HG03354 (cell line): ENCODE data around the gene CELA1.
A peak's percentile ranks its signal among the peaks of the same experiment; 100 is the strongest.
"Not testable (repeated sequence)": the region's sequence is repeated elsewhere in the genome, so short reads cannot be mapped to it uniquely, and the experiment has no call there.

ENCODE experiments used
- ATAC-seq: cut with Tn5 transposase; IDR thresholded peaks from one replicate; pipeline ENCODE4 v1.9.1; 2021; ENCODE audit warnings: mild to moderate bottlenecking; ENCODE audit not compliant: unreplicated experiment, poor library complexity, severe bottlenecking

Gene CELA1

GRCh38 chr12:51351913-51352532, 5.5 kb upstream of the CELA1 start:
- no peak for ATAC-seq

DNA sequence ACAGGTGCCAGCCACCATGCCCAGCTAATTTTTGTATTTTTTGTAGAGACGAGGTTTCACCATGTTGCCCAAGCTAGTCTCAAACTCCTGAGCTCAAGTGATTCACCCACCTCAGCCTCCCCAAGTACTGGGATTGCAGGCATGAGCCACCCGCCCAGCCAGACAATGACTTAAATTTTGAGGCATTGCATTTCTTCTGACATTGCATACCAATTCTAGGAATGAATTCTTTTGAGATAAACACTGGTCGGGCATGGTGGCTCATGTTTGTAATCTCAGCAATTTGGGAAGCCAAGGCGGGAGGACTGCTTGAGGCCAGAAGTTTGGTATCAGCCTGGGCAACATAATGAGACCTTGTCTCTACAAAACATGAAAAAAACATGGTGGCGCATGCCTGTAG, 2.5 kb upstream of the CELA1 start:
- no peak for ATAC-seq

DNA sequence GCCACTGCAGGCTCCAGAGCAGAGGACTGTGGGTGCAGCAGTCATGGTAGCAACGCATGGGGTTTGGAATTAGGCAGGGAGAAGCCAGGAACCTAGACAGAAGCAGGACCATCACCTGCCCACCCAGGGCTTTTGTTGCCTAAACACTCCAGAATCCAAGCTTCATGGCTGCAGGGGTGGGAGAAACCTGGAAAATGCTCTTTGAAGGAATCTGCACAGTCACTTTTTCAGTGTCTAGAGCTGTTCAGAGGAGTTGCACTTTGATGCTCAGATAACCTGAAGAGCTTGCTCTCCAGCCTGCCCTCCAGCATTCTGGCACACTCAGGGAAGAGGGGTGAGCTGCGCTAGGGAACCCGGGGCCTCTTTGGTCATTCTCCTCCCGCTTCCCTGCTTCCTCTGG, 1.6 kb upstream of the CELA1 start:
- ATAC-seq = no peak

GRCh38 chr12:51345681-51346080, 798 bp downstream of the CELA1 start:
- no peak for ATAC-seq

DNA sequence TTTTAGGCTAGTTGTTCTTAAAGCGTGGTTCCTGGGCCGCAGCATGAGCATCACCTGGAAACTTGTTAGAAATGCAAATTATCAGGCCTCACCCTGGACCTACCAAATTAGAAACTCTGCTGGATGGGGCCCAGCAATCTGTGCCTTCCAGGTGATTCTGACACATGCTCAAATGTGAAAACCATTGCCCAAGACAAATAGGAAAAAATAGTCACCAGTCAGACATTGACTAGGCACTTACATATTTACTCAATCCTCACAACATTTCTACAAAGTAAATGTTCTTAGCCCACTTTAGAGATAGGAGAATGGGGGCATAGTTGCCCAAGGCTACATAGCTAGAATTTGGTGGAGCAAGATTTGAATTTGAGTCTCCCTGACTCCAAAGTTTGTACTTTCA, 3.3 kb downstream of the CELA1 start:
- ATAC-seq = no peak

DNA sequence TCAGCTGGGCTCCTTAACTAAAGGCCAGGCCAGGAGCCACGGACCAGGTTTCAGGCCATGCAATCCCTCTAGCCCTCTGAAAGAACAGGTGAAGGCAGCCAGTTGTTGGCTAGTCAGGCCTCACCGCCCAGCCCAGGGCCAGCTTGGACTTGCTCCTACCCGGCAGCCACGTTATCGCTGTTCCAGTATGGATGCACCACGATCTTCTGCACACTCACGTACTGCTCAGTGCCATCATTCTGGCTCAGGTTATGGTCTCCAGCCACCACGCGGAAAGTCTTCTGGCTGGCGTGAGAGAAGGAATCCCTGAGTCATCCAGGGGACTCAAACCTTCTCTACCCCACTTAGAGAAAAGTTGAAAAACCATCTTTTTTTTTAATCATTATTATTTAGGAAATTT, 4.1 kb downstream of the CELA1 start:
- ATAC-seq = no peak

DNA sequence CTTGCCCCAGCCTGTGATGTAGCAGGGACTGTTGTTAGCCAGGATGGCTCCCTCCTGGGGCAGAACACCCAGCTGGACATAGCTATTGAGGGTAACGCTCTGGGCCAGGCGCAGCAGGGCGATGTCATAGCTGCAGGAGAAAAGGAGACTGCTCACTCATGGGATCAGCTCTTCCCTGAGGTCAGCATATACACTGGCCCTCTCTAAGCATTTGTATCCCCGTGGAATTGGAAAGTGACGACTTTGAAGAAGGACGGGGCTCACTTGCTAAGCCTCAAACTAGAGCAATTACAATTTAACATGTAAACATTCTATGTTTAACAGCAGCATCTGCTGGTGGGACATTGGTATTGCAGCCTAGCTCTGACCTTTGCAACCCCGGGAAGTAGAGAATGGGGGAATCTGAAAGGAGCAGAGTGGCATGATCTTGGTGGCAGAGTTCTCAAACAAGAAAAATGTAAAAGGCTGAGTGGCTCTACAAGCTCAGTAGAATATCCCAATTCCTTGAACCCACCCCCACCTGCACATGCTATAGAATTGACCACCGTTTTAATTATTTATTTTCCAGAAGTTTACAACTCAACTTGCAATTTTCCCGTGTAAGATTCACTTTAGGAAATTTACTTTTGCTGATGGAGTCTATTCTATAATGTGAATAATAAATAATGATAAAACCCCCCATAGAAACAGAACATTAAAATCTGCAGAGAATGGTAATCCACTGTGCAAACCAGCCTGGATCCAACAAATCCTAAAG, 5.0 kb downstream of the CELA1 start:
- ATAC-seq = no peak

DNA sequence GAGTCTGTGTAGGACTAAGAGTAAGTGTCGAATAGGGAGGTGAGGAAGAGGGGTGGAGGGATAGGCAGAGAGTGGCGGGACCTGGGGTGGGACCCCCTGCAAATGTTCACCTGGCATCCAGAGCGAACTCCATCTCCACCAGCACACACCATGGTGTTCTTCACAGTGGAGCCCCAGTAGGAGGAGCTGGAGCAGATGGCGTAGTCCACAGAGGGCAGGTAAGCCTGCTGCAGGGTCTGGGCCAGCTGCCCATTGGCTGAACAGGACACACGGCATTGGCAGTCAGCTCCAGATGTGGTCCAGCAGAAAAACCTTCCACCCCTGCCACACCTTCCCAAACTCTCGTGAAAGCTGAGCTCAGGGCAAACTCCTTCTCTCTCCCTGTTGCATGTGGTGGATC, 6.7 kb downstream of the CELA1 start:
- no peak for ATAC-seq

DNA sequence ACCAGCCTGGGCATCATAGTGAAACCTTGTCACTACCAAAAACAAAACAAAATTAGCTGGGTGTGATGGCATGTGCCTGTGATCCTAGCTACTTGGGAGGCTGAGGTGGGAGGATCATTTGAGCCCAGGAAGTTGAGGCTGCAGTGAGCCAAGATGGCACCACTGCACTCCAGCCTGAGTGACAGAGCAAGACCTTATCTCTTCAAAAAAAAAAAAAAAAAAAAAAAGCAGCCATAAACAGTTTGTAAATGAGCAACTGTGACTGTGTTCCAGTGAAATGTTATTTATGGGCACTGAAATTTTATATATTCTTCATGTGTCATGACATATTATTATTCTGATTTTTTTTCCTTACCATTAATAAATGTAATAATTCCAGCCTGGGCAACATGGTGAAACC, 9.1 kb downstream of the CELA1 start:
- ATAC-seq = not testable (repeated sequence)

DNA sequence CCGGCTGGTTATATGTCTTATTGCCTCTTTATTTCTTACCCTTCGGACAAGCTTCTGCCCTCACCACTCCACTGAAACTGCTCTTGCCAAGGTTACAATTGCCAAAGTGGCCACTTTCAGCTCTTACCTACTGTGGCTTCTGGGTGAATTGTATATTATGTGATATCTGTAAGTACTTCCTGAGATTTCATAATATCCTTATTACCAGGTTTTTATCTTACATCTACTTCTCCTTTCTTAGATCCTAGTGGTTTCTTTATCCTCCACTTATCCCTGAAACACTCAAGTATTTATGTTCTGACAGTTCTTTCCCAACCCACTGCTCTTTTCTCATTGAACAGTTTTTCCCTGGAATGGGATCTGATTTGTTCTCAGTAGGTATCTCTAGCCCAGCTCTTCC, 10.5 kb downstream of the CELA1 start:
- ATAC-seq = no peak

GRCh38 chr12:51334764-51335163, 11.7 kb downstream of the CELA1 start:
- ATAC-seq = no peak

DNA sequence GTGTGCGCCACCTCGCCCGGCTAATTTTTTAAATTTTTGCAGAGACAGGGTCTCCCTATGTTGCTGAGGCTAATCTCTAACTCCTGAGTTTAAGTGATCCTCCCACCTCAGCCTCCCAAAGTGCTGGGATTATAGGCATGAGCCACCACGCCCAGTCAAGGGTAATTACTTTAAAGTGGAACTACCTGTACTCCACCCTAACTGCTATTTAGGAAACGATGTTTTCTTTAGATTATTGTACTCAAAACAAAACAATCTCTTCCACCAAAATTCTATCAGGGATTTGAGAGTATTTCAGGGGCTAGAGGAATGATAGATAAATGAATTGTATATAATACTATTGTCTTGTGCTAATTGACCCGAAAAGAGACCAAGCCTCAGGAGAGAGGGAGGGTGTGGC, 12.9 kb downstream of the CELA1 start:
- ATAC-seq = no peak

DNA sequence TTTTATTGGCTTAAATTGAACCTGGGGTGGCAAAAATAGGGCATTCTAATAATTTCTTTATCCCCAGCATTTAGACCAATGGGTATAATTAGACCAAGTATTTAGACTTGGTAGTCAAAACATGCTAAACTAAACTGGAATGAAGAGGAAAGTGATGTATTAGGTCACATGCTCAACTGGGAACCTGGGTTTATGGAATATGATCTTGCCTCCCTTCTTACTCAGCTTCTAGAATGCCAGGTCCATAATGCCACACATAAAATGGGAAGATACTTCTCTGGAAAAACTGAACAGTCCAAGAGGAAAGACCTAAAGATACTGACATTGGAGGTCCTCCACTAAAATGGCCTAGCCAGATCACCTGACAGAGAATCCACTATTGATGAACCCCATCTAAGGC, 16.3 kb downstream of the CELA1 start:
- ATAC-seq = no peak

DNA sequence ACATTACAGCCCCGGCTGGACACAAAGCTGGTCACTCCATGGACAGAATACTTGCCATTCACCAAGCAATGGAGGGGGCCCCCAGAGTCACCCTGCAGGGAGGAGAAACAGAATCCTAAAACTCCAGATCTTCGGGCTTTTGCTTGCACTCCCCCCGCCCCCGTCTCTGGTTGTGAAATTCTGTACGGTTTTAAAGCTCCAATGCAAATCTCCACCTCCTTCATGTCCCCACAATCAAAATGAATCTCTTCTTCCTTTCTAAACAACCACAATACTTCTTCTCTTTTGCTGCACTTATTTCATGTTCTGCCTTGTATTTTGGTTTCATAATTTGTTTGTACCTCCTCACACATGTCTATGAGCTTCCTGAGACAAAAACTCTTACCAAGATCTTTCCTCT, 16.7 kb downstream of the CELA1 start:
- no peak for ATAC-seq

GRCh38 chr12:51328587-51328986, 17.9 kb downstream of the CELA1 start:
- ATAC-seq = no peak

DNA sequence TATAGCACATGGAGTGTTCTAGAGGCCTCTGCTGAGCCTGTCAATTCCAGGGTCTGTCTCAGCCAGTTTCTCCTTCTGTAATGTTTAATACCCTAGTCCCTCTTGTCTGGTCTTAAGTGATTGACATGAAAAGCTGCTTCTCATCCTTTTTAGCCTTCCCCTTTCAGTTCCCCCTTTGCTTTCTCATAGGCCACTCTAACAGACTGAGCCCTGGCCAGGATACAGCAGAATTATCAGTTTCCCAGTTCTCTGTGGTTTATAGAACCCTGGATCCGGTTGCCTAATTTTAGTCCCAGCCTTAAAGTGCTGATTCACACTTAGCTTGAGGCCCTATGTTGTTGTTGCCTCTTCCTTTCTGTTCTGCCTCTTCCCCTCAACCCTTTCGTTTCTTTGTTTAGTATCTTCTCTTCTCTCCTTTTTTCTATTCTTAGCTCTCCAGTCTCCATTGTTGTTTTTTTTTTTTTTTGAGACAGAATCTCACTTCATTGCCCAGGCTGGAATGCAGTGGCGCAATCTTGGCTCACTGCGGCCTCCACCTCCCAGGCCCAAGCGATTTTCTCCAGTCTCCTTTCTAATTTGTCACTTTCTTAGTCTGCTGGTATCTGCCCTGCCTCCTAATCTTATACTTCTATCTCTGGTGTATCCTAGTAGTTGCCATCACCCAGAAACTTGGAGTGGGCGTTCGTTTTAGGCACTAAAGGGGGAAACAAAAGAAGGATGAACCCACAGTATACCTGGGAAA, 19.6 kb downstream of the CELA1 start:
- peak; percentile 37 for ATAC-seq

GRCh38 chr12:51324953-51325352, 21.5 kb downstream of the CELA1 start:
- no peak for ATAC-seq

GRCh38 chr12:51323966-51324895, 22.2 kb downstream of the CELA1 start, which contains the start of gene BIN2:
TSS of gene BIN2 (minus strand) at chr12:51324174. CDS start at chr12:51324102, 72 bp downstream.
- peak; percentile 77 for ATAC-seq

GRCh38 chr12:51323317-51323960, 23.0 kb downstream of the CELA1 start:
- peak; percentile 21 for ATAC-seq
